ENCODE measurements around the gene SEMA4D.

DNA sequence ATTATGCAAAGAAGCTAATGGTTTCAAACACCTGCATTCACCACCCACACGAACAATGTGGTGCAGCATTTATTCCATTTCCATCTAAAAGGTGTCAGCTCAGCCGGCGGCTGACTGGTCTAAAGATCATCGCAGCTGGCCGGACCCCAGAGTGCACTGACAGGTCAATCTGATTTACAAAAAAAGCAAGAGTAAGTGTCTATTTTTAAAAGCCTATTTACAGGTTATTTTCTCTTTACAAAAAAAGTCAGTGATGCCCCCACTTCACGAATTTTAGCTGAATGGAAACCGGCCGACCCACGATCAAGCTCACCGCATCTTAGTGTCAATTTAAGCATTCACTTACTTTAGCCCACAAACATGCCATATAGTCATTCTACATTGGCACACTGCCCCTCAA lies 58.3 kb downstream of the SEMA4D start:
- TF ChIP-seq ZNF274 (IDR thresholded peaks at IDR 0.05; ENCODE audit: low read depth, low read length) (no peak), YY1 (IDR thresholded peaks at IDR 0.05; ENCODE audit: insufficient read depth, insufficient read length) (no peak), SUZ12 (IDR thresholded peaks at IDR 0.05; ENCODE audit: extremely low read depth, insufficient read depth, insufficient read length) (no peak)

Measured in NT2/D1 (cell line).